NCI-H526 treated with DMSO at 0.1 percent for 48 hours (cell line): Measurements from ENCODE around the gene DLST.
A peak's percentile ranks its signal among the peaks of the same experiment; 100 is the strongest.

ENCODE experiments used
- DNase-seq: peaks from one replicate; lab custom pipeline; 2025; lab: John Stamatoyannopoulos, UW

The DLST gene

DNA sequence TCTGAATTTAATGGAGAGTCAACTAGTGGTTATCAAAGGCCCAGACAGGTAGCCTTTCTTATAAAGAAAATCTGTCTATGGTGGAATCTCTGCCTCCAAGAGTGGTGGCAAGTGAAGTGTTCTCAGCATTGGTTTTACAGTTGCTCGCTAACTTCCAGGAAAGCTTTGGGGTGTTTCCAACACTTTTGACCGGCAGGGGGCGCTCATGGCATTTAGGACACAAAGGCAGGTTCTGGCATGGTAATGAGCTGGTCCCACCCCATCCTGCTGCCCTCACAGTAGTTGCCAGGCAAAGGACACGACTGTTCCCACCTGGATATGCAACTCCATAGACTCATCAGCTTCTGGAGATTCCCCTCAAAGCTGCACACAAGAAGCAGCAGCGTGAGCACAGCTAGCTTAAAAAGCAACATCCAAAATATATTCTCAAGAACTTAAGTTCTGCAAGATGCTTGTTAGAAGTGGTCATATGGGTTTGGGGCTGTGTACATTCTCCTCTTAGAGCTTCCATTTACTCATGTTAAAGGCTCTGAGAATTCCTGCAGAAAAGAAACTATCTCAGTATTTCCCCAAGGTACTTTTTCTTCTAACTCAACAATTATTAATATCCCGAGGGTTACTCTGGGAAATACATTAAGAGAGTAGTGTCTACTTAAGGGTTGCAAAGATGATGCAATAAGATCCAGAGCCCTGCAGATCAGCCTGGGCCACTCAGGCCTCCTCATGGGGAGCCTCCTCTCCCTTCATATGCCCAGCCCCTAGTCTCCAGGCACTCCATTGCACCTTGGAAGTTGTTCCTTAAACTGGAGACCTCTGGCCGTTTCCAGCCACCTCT, 20.6 kb upstream of the DLST start:
- DNase-seq: peak; percentile 56

DNA sequence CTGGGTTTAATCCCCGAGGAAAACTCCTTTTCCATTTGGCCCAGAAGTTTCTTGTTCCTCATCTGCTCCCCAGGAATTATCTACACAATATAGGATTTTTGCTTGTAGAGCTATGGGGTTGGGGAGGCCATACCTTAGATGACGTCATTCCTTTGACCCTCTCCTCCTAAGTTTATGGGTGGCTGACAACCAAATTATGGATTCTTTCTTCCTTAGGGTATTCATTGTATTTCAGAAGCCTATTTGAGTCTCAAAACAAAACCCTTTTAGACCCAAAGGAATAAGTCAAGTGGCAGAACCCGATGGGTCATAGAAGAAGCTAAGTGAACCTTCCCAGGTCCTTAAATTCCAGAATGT, 20.0 kb upstream of the DLST start:
- DNase-seq: no peak

DNA sequence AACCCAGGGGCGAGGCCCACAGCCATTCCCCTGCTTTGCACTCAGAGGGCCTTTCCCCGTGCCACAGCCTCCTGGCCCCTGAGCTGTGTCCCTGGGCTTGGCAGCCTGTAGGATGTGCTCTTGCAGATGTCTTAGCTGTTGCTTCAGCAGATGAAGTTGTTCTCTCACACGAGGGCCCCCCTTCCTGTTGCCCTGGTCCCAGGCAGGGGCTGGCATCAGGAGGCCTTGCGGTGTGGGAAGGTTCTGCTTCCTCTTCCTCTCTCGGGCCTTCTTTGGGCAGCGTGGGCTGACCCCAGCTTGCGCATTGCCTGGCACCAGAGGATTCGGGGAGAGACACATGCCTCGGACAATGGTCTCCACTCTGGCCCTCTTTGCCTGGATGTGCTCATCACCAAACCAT, 18.4 kb upstream of the DLST start:
- DNase-seq: no peak

DNA sequence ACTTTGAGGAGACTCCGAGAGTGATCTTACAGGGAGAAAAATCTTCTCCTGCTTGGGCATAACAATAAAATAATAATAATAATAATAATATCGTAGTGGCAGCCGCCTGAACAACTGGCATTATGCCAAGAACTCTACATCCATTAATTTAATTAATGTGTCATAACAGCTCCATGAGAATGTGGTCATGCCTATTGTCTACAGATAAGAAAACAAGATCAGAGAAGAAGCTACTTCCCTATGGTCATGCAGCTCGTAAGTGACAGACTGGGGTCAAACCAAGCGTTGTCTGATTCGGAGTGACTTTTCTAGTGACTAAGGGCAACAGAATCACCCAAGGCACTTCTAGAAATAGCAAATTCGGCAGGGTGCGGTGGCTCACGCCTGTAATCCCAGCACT, 17.5 kb upstream of the DLST start:
- no peak for DNase-seq

DNA sequence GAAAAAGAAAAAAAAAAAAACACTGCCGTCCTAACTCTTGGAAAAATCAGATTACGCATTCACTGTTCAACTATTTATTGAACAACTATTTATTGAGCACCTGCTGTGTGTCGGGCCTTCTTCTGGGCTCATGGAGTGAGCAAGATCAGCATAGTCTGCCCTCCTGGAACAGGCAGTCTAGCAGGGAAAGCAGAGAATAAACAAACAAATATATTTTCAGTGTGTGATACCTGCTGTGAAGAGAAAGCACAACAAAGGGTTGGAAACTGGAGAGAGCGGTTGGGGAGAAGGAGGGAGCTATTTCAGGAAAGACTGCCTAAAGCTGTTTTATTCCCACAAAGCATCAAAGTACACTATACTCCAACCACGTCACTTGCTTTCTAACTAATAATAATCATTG, 16.6 kb upstream of the DLST start:
- no peak for DNase-seq

DNA sequence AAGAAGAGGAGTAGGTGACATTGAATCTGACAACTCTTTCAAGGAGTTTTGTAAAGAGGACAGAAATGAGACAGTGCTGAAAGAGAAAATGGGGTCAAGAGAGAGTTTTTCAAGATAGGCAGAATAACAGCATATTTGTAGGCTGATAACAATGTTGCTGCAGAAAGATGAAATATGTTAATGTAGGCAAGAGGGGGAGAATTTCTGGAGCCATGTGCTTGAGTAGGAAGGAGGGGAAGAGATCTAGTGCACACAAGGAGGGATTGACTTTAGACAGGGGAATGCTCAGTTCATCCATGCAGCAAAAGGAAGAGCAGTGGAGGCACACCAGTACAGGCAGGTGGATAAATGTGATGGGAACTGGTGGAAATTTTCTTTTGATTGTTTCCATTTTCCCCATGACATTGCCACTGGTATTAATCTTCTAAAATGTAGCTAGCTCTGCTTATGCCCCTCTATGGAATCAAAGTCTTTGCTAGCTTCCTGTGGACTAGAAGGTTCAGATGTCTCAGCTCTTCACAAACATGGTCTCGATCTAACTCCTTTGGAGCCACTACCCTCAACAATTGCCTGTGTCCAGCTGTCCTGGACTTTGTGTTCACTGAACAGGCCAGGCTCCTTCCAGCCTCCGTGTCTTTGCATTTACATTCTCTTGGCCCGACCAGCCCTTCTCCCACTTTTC, 14.9 kb upstream of the DLST start:
- no peak for DNase-seq

DNA sequence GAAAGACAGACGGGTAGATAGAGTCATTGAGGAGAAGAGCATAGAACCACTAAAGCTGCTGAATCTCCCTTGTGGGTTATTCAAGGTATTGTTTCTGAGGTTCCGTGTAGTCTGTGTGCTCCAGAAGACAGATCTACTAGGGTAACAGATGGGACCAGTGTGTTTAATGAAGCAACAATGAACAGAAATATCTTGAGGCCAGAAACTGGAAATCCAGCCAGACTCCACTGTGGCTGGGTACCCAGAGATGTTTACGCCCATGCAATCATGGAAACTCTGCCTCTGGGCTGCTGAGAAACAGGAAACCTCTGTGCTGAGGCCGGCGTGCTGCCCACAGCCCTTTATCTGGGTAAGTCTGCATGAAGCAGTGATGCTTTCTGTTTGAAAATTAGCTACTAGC, 14.0 kb upstream of the DLST start:
- DNase-seq: no peak

DNA sequence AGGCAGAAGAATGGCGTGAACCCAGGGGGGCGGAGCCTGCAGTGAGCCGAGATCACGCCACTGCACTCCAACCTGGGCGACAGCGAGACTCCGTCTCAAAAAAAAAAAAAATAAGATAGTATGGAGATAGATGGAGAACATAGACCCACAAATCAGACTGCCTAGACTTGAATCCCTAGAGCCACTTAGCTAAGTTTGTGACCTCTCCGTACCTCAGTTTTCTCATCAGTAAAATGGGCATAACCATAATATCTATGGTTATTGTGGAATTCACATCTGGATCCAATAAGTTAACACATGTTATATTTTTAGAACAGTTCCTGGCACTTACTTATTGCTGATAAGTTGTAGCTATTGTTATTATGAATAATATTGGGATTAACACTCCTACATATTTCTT, 13.0 kb upstream of the DLST start:
- DNase-seq: no peak

DNA sequence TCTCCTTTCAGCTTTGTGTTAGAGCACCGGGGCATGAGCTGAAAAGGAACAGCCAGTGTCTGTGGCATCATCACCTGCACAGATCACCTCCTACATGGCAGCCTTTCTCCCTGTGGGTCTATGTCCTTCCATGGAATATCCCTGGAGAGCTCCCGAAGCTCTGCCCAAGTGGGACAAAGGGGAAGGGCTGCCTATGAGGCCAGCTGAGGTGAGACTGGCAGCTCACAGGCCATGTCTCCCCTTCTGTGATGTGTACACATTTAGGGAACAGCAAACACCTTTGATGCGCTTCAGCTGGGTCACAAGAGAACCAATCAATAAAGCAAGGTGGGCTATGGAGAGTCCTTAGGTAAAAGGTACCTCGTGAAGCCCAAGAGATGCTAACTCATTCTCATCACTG, 9.9 kb upstream of the DLST start:
- no peak for DNase-seq

DNA sequence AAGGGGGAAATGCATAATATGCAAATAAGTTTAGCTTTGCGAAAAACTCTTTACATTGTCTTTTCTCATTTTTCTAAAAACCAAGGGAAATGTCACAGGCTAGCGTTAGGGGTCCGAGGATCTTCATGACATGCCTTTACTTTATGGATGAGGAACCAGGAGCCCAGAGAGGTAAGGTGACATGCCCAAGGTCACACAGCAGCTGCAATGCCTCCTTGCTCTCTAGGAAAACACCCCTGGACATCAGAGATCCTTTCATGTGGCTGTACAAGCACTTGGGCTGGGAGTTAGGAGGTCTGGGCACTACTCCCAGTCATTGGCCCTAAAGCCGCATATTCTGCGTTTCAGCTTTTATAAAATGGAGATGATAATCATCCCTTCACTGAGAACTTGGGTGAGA, 6.5 kb upstream of the DLST start:
- no peak for DNase-seq

DNA sequence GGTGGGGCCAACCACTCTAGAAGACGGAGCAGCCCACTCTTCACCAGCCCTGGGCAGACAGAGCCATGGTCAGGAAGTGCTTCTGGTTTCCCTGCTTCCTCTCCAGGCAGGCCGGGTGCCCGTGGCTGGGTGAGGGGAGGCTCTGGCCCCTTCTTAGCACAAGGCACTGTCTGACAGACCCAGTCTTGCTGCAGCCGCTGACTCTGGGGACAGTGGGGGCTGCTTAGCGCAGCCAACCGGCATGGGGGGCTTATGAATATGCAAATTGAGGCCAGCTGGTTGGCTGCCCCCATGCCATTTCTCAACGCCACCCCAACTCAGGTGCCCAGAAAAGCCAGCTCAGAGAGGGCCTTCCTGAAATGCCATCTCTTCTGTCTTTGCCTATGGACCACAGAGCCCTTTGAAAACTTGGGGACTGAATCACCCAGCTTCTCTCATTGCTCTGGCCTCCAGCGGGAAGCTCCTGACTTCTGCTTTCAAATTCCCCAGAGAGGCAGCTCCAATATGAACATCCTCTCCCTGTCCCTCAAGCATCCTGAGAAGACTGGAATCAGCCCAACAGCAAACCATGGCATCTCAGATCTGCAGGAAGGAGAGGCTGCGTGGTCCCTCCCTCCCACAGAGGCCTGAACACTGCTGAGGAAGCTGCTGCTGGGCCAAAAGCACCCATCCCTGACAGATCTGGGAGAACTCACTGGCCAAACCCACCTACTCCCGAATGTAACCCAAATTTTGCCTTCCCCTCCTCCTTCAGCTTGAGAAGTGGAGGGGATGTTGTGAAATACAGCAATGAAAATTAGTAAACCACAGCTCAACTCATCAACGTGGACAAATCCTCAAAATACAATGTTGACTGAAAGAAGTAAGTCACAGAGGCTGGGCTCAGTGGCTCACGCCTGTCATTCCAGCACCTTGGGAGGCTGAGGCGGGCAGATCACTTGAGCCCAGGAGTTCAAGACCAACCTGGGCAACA, 5.5 kb upstream of the DLST start, which contains the start of gene PROX2:
PROX2 (minus strand) TSS at position 205 of the 973 bp plus-strand sequence. CDS start 12,311 bp downstream, outside the sequence.
- DNase-seq: no peak

DNA sequence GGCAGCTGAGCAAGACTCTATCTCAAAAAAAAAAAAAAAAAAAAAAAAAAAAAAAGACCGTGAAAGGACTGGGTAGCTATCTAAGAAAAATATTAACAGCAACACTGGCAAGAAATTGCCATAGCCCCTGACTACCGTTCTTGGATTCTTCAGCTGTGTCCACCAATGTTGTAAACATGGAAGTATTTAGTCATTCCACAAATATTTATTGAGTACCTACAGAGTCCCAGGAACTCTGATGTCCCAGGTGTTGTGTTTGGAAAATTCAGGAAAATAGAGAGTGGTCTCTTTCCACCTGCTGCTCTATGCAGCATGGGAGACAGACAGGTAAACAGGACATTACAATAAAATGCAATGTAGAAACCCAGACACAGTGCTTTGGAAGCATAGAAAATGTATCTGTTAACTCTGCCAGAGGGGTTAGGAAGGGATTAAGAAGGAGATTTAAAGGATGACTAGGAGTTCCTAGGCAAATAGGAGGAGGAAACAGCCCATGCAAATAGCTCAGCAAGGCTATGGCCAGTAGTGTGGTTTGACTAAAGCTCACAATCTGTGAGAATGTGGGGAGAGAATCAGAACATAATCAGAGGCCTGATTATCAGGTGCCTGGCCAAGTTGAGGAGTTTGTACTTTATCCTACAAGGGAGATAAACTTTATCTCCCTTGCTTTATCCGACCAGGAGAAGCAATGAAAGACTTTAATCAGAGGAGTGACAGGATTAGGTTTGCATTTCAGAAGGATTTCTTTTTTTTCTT, 2.1 kb upstream of the DLST start:
- no peak for DNase-seq

DNA sequence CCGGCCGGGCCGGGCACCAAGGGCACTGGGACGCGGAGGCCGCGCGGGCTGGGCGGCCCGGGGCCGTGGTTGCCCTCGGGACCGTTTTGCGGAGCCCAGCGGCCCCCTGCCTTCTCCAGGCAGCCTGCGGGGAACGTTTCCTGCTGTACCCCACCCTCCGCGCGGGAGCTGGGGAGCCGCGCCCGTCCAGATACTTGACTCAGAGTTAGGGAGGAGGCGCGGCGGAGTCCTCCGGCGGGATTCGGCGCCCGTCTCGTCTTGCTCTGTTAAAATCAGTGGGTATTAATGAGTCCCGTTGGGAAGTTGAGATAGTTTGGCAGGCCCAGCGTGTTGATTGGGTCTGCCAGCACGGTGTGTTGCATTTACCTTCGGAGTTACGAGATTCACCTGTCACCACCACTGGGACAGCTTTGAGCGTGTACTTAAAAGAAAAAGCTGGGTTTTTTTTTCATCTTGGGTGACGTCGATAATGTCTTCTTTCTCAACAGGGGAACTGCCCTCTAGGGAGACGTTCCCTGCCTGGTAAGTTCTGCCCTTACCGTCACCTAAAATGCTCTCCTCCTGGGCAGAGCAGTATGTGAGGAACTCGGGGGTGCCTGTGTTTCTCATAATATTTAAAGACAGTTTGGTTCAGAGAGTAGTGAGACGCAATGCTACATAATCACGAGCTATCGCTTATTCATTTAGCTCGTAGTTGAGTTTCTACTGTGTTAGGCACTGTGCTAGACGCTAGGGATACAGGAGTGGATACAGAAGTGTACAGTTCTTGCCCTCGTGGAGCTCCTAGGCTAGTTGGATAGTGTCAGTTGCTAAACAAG, 596 bp downstream of the DLST start:
- DNase-seq: peak; percentile 52

DNA sequence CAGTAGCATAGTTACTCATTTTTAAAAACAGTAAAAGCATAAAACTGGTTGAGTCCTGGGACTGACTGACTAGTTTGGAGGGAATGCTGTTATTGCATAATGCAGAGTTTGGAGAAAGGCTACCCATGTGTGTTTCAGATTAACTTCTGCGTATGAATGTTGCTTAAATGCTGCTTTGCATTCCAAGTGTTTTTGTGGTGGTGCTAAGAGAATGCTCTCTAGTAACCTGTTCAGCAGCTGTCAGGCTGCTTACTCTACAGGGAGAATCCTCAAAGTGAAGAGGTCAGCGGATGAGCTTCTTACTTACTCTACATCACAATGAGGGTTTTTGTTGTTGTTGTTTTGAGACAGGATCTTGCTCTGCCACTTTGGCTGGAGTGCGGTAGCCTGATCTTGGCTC, 4.3 kb downstream of the DLST start:
- no peak for DNase-seq

DNA sequence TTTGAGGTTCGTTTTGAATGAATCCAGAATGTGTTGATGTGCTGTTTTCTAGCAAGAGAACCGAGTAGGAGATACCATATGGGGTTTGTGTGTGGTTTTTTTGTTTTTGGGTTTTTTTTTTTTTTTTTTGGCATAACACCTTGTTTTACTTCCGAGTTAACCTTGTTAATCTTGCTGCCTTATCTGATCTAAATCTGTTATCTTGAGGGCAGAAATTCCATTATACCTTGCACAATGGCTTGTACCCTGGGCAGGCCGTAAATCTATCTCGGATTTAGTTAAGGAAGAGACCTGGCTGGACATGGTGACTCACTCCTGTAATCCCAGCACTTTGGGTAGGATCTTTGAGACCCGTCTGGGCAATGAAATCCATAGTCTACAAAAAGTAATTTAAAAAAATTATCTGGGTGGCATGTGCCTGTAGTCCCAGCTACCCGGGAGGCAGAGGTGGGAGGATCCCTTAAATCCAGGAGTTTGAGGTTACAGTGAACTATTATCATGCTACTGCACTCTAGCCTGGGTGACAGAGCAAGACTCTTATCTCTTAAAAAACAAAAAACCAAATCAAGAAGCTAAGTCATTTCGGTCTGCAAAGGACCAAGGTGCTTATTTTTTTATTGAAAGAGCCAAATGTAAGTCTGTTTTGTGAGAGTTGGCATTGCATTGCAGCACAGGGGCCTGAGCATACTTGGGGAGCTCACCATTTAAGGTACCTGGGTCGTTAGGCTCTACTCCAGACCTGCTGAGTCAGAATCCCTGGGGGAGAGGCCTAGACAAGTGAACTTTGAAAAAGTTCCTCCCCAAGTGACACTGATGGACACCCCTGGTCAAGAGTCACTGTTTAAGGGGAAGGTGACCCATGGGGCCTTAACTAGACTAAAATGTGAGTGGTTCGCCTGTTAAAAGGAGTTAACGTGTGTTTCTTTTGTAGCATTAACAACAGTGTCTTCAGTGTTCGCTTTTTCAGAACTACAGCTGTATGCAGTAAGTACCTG, 6.7 kb downstream of the DLST start:
- DNase-seq: no peak

DNA sequence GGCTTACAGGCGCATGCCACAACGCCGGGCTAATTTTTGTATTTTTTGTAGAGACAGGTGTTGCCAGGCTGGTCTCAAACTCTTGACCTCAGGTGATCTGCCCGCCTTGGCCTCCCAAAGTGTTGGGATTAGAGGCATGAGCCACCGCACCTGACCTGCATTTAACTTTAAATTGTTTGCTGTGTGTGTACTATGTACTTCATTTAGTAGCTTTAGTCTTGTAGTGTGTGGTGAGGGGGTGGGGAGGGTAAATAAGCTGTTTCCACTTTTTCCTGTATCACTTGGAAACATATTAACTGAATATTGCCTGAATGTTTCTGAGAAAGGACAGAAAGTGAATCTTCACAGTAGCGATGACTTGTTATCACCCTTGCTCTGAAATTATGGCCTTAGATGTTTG, 8.5 kb downstream of the DLST start:
- no peak for DNase-seq

DNA sequence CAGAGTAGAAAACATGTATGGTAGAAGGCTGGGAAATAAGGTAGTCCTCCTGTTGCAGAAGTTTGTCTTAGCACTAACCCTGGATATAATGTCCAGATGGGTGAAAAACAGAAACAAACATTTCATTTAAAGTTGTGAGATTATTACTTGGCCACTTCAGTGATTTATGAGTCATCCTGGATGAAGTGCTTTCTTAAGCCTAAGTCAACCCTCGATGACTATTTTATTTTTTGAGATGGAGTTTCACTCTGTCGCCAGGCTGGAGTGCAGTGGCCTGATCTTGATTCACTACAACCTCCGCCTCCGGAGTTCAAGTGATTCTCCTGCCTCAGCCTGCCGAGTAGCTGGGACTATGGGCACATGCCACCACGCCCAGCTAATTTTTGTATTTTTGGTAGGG, 10.2 kb downstream of the DLST start:
- DNase-seq: no peak

DNA sequence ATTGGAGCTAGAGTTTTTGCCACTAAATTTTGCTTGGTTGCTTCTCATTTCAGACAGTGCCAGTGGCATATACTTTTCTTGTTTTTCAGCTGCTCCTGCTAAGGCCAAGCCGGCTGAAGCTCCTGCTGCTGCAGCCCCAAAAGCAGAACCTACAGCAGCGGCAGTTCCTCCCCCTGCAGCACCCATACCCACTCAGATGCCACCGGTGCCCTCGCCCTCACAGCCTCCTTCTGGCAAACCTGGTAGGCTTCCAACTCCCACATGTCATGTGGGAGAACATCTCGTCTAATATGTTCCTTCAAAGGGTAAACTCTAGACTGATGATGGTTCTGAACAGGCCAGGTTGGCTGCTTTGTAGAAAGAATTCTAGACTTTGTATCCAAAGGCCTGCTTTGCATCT, 11.0 kb downstream of the DLST start:
- DNase-seq: no peak

DNA sequence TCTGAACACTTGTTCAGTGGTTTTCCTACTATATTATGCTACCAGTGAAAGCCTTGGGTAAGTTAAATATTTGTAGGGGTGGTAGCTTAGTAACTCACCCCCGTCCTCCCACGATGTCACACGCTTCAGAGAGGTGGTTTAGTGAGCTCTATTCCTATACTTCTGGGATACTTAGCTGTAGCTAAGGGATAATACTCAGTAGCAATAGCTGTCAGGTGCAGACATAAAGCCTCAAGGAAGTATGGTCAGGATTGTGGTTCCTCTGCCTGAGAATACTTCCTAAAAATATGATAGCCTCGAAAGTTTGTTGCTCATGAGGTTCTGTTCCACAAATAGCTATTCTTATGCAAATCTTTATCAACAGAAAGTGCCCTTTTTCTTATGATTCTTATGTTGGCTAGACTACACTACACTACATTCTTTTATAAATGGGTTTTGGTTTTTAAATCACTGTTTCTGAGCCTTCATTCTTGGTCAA, 11.9 kb downstream of the DLST start:
- no peak for DNase-seq

DNA sequence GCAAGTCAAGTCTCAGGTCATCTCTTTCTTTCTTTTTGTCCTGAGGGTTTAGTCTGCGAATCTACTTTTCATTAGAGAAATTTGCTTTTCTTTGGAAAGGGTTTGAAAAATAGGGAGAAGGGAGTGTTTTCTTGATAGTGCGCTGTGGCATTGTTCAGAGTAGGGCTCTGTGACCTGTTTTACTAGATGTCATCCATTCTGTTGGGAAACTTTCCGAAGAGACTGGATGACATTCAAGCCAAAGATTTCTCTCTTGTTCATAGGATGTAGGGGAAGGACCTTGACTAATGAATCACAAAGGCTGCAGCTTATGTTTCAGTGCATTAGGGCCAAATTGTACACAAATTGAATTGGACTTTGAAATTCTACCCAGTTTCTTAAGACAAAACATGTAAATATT, 14.7 kb downstream of the DLST start:
- no peak for DNase-seq
